ENCODE data around the gene S1PR1.

The S1PR1 gene

DNA sequence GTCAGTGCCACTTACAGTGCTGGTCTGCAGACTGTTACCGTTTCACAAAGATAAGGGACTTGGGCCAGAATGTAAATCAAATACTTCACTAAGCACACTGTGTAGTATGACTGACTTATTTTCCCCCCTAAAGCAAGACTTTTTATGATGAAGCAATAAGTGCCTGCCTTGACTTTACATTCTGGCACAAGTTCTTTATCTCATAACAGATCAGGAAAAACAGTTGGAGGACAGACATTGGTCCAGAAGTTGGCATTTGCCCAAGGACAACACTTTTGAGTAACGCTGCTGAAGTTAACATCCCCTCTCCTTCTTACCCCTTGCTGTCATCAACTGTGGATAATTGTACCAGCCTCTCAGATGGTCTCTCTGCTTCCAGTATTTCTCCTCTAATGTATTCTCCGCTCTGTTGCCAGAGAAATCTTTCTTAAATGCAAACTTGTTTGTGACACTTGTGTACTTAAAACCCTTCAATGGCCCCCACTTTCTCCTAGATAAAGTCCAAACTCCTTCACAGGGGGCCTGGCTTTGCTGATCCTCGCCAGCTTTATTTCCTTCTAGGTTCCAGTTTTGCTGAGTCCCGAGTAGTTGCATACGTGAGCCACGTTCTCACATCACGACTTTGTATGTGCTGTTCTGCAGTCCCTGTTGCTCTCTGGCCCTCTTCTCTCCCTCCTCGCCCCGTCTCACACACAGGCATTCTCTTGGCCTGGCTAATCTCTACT is 45.7 kb downstream of the S1PR1 start:
- DNase-seq, result no peak

DNA sequence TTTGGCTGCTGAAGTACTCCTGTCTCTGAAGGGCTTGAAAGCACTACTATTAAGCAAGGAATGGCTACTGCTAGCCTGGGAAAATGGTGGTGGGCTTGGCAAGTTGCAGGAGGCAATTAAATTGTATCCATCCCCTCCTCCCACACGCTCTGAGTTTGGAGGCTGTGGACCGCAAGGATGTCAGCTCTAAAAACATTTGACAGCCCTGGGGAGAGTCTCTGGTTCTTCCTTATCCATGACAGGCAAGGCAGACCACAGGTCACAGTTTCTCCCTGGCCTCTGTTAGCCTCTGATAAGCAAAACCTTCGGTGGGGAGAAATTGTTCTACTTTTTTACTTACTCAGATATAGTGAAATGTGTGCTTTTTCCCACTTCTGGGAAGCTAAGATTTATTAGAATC is 46.6 kb downstream of the S1PR1 start:
- no peak for DNase-seq

DNA sequence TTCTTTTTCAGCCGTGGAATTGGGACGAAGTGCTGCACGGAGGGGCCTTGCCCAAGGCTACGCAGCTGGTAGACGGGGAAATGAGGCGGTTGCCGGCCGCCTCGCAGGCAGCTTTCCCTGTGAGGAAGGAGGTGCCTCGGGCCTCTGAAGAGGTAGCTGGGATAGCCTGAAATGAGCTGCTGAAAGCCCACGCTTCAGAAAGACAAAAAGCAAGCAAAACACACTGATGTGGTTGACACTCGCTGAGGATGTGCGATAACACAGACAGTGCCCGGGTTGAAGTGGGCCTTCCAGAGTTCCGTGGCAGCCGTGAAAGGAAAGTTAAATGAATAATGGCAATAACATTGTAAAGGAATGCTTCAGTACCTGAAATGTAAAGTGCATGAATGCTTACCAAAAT is 47.2 kb downstream of the S1PR1 start:
- no peak for DNase-seq

DNA sequence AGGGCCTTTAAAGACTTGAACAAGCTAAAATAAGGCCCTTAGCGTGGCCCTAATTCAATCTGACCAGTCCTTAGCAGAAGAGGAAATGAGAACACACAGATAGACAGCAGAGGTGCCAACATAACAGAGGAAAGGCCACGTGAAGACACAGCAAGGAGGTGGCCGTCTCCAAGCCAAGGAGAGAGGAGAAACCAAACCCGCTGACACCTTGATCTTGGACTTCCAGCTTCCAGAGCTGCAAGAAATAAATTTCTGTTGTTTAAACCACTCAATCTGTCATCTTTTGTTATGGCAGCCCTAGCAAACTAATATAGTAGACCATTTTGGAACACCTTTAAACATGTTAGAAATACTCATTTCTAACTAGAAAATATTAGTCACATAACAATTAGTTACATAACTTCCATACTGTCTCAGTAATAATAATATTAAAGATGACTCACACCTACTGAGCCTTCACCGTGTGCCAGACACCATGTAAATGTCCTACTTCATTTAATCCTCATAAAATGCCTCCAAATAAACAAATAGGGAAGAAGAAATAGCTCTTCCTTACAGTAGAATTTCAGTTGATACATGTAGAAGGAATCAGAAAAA is 47.9 kb downstream of the S1PR1 start:
- DNase-seq, result no peak

DNA sequence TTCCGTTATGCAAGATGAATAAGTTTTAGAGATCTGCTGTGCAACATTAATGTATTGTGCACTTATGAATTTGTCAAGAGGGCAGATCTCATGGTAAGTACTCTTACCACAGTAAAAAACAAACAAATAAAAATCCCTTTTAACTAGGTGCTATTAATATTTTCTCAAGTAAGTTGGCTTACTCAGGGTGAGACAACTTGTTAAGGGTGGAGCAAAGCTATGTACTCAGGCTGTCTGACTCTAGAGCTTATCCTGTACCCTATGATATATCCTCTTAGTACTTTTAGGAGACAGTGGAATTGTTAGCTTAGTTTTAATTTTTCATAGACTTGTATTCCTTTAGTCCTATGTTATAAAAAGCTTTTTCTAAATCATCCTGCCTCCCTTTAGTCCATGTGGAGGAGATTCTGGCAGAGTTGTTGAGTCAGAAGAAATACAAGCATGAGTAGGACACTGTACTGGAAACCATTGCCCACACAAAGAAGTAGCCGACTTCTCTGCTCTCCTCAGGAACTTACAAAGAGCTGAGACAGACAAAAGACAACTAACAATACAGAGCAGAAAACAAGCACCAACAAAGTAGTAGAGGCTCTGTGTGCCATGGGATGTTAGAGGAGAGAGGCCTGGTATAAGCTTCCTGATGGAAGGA is 49.2 kb downstream of the S1PR1 start:
- DNase-seq, result no peak

DNA sequence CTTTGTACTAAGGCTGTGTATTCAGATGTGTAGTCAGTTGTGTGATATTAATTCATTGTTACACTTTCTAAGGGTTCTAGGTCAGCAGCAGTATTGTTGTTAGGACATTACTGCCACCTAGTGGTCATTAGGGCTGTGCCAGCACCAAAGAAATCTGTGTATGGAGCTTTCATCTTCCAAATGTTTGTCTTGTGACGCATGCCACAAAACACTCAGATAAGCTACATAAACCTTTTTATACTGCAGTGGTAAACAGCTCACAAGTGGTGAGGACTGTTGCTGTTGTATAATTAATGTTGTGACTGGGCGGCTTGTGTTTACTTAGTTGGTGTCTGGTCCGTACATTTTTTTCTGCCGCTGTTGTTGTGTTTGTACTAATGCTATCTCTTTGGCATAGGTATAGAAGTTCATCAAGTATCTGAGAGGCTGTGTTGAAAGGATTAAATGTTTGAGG is 51.7 kb downstream of the S1PR1 start:
- no peak for DNase-seq

DNA sequence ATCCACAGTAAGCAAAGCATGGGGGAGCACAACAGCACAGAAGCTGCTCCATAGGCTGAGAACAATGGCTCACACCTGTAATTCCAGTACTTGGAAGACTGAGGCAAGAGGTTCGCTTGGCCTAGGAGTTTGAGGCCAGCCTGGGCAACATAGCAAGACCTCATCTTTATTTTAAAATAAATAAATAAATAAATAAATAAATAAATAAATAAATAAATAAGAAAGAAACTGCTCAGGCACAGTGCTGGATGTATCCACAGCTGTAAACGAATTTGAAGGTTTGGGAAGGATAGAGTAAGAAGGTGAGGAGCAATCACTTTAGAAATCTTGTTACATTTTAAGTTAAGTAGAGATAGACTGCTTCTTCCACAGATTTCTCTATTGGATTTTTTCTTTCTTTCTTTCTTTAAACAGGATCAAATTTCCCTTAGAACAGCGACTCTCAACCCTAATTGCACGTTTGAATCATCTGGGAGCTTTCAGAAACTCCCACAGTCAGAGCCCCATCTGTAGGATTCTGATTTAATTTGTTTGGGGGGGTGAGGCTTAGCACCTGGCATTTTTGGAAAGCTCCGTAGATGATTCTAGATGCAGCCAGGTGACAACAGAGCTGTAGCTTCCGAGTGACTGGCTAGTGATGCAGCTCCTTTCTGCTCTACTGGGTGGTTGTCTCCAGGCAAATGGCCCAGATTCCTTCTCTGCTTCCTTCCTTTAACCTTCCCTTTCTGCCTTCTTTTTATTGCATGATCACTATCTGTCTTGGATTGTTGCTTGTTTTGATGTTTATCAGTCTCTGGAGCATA is 53.5 kb downstream of the S1PR1 start:
- no peak for DNase-seq
